NCI-H1105 (cell line): Measurements from ENCODE around the gene COLEC12.

Experiments used
- DNase-seq: peaks from one replicate; lab custom pipeline; 2025; lab: John Stamatoyannopoulos, UW

The COLEC12 gene

GRCh38 chr18:273525-273924 lies 227.0 kb downstream of the COLEC12 start:
- no peak for DNase-seq

- no peak for DNase-seq
Observed at GRCh38 chr18:272650-273049, 227.9 kb downstream of the COLEC12 start.

- DNase-seq = no peak
Observed at GRCh38 chr18:269480-270095, 230.9 kb downstream of the COLEC12 start.

GRCh38 chr18:267688-268552 lies 232.6 kb downstream of the COLEC12 start, which contains the start of gene THOC1:
TSS of gene THOC1 (minus strand) at chr18:268047. CDS start at chr18:268019, 28 bp downstream.
- peak; percentile 68 for DNase-seq

- peak; percentile 29 for DNase-seq
Observed at GRCh38 chr18:267380-267687, 233.2 kb downstream of the COLEC12 start.
